ENCODE measurements around the gene COL13A1.

DNA sequence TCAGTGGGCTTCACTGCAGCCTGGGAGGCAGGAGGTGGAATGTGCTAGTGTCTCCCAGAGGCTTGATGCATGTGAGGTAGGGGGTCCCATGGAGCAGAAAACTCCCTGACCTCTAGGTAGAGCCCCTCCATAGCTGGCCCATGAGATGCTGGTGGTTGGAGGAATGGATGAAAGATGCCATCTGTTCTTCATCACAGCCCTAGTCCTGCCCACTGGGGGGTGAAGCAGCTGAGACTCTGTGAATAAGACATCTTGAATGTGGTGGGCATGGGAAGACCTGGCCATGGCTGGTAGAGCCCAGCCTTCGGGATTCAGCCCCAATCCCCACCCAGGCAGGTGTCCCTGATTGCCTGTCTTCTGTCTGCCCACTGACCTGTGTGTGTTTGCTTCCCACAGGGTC, 92.5 kb downstream of the COL13A1 start:
- TF ChIP-seq, protein P1, sequence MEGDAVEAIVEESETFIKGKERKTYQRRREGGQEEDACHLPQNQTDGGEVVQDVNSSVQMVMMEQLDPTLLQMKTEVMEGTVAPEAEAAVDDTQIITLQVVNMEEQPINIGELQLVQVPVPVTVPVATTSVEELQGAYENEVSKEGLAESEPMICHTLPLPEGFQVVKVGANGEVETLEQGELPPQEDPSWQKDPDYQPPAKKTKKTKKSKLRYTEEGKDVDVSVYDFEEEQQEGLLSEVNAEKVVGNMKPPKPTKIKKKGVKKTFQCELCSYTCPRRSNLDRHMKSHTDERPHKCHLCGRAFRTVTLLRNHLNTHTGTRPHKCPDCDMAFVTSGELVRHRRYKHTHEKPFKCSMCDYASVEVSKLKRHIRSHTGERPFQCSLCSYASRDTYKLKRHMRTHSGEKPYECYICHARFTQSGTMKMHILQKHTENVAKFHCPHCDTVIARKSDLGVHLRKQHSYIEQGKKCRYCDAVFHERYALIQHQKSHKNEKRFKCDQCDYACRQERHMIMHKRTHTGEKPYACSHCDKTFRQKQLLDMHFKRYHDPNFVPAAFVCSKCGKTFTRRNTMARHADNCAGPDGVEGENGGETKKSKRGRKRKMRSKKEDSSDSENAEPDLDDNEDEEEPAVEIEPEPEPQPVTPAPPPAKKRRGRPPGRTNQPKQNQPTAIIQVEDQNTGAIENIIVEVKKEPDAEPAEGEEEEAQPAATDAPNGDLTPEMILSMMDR (IDR thresholded peaks at IDR 0.05), result no peak
- TF ChIP-seq EP300 (IDR thresholded peaks at IDR 0.05) (no peak), POLR2A (IDR thresholded peaks at IDR 0.05) (no peak)
